Epithelial cell of prostate (primary cell): ENCODE measurements around the gene TSSK3.
A peak's percentile ranks its signal among the peaks of the same experiment; 100 is the strongest.
"Not testable (repeated sequence)": the region's sequence is repeated elsewhere in the genome, so short reads cannot be mapped to it uniquely, and the experiment has no call there.

Experiments
- DNase-seq: peaks from one replicate; pipeline ENCODE4 v3.0.0-alpha.2; 2011; ENCODE audit warnings: low read depth, low spot score
- H3K27ac ChIP-seq: fragments of 450-650 bp; 2 replicates; pipeline ENCODE4 v1.5.1; 2017; ENCODE audit warnings: mild to moderate bottlenecking

Gene TSSK3

DNA sequence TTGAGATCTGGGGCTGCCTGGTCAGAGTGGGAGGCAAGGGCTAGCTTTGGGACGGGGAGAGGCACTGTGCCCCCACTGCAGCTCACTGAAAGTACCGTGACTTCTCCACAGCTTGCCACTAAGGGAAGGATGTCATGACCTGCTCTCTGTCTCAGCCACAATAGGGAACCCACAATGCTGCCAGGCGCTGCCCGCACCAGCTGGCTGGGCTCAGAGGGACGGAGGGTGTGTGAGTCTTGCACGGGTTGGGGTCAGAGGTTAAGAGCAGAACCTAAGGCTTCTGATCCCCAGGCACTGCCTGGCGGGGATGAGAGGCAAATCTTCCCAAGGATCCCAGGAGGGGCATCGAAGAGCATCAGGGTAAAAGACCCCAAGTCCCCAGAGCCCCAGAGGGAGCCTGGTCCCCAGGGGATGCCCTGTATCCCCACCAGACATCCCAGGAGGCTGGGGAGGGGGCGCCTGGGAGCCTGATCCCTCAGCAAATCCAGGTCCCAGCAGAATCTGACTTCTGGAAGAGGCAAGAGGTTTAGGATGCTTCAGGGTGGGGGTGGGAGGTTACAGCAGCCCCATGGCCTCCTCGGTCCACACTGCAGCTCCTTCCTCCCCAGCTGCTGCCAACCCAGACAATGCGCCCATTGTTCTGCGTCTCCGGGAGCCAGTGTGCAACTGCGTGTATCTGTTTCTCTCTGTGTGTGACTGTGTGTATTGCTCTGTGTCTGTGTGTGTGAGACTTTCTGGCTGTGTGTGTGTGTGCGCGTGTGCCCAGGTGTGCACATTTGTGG, 24.3 kb upstream of the TSSK3 start:
- peak overlapping the region; percentile 31 for H3K27ac ChIP-seq
- peak; percentile 26 for DNase-seq

DNA sequence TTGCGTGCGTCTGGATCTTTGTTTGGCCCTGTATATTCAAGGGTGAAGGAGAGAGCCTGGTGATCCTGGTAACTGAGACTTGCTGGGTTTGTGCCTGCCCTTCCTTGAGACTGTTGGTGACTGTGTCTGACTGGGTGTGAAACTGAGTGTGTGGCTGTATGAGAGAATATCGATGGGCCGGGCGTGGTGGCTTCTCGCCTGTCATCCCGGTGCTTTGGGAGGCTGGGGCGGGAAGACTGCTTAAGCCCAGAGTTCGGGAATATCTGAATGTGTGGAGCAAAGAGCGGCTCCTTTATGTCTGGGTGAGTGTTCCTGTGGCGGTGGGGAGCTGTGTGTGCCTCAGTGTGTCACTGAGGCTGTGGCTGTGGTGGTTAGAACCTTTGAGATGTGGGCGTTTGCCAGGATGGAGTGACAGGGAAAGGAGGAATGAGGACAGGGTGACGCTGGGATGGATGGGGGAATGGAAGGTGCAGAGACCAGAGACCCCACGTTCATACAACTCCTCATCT, 23.6 kb upstream of the TSSK3 start:
- H3K27ac ChIP-seq, result peak overlapping the region; percentile 31
- DNase-seq, result no peak

DNA sequence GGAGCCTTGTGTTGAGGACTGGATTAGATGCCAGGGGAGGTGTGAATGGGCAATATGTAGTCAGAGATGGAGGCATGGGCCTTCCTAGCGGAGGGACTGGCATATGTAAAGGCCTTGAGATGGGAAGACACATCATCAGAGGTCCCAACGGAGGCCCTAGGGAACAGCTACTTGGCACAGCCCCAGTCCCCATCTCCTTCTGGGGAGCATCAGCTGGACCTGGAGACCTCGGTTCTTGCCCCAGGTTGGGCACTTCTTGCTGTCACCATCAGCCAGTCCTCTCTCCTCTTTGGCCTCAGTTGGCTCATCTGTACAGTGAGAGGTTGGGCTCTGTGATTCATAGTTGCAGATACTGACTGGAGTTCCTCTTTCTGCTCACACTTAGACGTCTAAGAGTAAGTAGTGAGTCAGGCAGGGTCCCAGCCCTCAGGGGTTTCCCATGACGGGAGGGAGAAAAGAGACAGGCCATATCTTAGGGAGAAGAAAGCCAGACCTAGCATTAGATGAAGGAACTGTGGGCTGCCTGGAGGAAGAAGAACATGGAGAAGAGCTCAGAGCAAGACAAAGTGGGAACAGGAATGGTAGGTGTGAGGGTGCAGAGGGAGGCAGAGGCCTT, 22.9 kb upstream of the TSSK3 start:
- H3K27ac ChIP-seq, result peak overlapping the region; percentile 31
- DNase-seq, result peak; percentile 75

DNA sequence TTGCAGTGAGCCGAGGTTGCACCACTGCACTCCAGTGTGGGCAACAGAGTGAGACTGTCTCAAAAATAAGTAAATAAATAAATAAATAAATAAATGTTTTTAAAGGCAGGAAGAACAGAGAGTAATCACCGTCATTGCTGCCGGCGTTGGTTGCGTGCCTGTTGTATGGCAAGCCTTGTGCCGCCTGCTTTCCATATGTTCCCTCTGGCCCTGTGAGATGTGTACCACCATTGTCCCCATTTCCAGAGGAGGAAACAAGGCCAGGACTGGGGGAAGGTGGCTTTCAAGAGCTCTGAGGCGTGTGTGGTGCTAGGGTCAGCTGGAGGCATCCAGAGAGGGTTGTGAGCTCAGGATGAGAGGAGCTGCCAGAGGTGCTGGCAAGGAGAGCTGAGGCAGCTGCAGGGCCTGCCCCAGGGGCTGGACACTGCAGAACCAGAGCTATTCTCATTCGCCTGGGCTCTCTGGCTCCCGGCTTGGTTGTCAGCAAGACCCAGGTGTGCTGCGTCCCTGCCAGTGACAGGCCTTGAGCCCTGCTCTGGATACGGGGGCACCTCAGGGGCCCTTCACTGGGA, 21.1 kb upstream of the TSSK3 start:
- no peak for DNase-seq
- no peak overlapping the region for H3K27ac ChIP-seq

DNA sequence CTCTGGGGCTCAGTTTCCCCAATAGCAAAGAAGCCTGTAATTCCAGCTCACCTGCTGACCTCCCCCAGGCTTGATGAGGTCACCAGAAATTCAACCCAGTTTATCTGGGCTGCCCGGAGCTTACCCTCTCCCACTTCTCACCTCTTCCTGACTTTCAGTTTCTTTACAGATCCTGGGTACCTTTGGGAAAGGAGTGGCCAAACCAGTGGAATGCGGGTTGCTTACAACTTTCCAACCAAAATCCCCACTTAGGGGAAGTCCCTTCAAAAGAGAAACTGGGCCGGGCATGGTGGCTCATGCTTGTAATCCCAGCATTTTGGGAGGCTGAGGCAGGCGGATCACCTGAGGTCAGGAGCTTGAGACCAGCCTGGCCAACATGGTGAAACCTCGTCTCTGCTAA, 20.4 kb upstream of the TSSK3 start:
- DNase-seq, result no peak
- no peak overlapping the region for H3K27ac ChIP-seq

DNA sequence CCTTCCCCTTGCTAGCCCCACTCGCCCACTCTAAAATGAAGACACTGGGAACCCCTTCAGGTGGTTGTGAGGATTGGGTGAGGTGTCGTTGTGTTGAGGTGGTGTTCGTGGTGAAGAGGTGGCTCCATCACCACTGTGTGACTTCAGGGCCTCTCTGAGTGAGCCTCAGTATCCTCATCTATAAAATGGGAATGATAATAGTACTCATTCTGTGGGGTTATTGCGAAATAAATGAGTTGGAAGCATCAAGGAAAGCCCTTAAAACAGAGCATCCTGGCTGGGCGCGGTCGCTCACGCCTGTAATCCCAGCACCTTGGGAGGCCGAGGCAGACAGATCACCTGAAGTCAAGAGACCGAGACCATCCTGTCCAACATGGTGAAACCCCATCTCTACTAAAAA, 19.6 kb upstream of the TSSK3 start:
- DNase-seq, result no peak
- H3K27ac ChIP-seq, result no peak overlapping the region

DNA sequence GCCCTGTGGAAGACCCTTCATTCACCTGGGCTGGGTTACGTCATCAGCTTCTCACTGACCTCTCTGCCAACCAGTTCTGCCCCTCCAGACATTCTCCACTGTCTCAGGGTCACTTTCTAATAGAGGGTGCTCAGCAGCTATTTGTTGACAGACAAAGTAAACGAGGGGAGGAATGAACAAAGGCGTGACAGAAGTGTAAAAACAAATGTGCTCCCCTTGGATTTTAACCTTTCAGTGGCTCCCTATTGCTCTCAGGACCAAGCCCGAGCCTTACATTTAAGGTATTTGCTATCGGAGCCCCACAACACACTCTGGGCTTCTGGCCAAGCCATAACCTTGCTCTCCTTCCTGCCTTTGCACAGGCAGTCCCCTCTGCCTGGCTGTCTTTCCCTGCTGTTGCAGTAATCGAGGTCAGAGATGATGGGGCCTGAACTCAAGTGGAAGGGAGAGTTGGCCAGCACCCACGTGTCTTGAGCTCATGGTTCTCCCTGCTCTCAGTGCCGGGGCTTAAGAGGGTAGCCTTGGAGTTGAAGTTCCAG, 17.0 kb upstream of the TSSK3 start:
- DNase-seq, result no peak
- H3K27ac ChIP-seq, result no peak overlapping the region

DNA sequence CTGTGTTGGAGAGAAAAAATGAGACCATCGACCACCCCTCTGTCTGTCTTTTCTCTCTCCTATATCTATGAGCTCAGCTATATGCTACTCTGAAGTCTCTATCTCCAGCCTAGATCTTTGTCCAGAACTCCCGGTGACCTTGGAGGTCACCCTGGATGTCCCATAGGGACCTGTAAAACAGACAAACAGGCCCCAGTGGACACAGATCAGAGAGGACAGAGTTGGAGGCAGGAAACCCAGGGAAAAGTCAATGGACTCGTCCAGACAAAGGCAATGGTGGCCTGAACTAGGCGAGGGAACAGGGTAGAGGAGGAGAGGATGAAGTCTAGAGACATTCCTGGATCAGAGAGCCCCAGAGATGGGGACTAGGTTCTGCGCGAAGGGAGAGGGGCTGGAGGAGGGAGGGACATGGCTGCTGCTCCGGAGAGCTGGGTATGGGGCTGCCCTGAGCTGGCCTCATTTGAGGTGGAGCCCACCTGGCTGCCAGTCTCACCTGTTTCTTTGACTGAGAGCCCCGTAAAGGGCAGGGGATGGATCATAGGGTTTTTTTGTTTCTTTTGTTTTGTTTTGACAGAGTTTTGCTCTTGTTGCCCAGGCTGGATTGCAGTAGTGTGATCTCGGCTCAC, 15.7 kb upstream of the TSSK3 start:
- DNase-seq, result no peak
- H3K27ac ChIP-seq, result no peak overlapping the region

DNA sequence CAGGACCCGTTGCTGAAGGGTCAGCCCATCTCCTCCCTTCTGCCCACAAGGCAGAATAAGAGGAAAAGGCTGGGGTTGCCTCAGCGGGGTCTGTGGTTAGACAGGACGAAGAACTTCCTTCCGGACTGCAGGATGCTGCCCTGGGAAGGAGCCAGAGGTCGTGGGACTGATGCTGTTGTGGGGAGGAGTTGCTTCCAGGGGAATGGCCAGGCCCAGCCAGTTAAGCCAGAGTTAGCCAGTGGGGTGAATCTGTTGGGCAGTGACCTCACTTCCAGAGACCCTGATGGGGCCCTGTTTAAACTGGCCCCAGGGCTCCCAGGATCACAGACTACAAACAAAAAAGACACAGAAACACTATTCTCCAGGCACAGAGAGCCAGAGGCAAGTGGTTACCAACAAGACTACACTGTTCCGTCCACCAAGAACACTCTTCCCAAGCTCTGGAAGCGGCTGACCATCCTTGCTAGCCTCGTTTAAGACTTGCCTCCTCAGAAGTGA, 13.1 kb upstream of the TSSK3 start:
- H3K27ac ChIP-seq, result no peak overlapping the region
- no peak for DNase-seq

DNA sequence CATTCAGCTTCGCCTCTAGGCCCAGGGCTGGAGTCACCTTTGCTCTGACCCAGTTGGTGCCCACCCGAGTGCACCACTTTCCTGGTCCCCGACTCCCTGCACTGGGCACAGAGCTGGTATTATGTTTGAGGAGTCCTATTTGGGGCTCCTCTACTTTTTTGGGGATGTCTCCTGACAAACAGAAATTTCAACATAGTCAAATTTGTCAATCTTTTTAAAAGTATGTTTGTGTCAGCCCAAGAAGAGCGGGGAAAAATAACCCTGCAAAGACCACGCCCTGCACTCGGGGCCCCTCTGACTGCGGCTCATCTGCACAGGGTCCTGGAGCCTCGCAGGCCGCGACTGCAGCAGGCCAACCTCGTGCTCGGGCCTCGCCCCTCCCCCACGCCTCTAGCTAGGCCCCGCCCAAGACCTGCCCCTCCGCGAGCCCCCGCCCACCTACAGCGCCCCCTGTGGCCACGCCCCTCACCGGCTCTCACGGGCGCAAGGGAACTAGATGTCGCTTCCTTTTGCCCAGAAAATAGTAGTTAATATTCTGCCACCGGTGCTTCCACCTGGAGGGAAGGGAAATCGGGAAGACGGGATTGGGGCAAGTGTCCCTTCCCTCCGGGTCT, 11.4 kb upstream of the TSSK3 start:
- DNase-seq, result no peak
- peak overlapping the region; percentile 65 for H3K27ac ChIP-seq

DNA sequence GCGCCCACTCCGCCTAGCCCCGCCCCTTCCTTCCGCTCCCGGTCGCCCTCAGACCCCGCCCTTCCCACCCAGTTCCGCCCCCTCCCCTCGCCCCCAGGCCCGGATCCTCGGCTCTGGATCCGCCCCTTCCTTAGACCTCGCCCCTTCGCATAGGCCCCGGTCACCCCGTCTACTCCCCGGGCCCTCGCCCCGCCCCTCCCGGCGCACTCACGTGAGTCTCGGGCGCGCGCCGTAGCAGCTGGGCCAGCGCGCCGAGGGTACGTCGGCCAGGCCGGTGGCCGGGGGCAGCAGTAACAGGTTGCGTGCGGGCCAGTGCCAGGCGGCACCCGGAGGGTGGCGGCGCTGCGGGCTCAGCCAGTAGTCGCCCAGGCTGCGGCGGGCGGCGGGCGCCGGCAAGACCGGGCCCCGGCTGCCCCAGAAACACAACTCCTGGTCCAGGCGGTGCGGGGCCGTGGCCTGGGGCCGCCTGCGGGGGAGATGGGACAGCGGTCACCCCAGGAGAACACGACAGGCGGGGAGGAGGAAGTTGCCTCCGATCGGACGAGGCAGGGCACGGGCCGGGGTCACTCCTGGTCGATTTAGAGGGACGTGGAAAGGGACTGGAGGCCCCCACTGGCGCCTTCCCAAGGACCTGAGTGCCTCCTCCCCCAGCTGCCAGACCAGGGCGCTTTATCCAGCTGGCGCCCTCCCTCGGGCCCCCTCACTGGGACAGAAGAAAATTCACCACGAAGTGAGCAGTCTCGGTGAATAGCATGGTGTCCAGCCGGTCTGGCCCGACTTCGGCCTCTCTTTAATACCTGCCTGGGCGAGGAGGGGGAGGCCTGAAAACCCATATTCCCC, 10.7 kb upstream of the TSSK3 start:
- peak overlapping the region; percentile 65 for H3K27ac ChIP-seq
- DNase-seq, result no peak

DNA sequence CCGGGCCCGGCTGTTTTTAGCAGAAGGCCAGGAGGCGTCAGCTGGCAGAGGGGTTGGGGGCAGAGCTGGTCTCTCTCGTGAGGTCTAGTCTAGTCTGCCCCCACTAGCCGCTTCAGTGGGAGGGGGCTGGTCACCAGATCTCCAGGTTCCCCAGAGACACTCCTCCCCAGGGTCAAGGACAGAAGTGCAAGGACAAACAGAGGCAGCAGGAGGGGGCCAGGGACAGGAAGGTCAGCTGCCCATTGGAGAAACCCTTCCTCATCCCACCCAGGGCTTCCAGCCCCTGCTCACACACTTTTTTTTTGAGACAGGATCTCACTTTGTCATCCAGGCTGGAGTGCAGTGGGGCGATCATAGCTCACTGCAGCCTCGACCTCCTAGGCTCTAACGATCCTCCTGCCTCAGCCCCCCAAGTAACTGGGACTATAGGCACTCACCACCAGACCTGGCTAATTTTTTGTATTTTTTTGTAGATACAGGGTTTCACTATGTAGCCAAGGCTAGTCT, 10.0 kb upstream of the TSSK3 start:
- H3K27ac ChIP-seq, result peak overlapping the region; percentile 65
- DNase-seq, result no peak

DNA sequence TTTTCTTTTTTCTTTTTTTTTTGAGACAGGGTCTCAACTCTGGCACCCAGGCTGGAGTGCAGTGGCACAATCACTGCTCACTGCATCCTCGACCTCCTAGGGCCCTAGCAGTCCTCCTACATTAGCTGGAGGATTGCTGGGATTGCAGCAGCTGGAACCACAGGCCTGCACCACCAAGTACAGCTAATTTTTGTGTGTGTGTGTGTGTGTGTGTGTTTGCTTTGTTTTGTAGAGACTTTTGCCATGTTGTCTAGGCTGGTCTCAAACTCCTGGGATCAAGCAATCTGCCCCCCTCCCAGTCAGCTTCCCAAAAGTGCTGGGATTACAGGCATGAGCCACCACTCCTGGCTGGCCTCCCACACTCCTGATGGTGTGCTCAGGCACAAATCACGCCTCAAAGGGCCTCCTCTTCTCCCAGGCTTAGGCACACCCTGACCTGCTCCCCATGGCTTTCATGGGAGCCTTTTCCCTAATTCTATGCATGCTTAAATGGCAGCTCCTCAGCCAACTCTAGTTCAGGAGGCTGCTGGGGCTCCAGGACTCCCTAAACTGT, 9.4 kb upstream of the TSSK3 start:
- no peak overlapping the region for H3K27ac ChIP-seq
- no peak for DNase-seq

DNA sequence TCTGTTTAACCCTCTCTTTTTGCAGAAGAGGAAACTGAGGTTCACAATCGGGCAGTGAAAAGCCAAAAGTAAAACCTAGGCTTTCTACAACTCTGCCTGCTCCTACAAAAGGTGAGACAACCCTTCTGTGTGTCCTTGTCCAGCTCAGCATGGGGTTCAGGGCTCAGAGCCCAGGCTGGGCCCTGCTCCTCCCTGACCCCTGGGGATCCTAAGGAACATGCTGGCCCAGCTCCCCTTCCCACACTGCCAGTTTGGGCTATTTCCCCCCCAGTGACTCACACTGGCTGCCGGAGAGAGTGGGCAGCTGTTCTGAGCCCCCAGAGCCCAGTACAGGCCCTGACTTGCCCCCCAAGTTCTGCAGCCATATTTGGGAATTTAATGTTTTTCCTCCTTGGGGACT, 8.9 kb upstream of the TSSK3 start:
- DNase-seq, result no peak

DNA sequence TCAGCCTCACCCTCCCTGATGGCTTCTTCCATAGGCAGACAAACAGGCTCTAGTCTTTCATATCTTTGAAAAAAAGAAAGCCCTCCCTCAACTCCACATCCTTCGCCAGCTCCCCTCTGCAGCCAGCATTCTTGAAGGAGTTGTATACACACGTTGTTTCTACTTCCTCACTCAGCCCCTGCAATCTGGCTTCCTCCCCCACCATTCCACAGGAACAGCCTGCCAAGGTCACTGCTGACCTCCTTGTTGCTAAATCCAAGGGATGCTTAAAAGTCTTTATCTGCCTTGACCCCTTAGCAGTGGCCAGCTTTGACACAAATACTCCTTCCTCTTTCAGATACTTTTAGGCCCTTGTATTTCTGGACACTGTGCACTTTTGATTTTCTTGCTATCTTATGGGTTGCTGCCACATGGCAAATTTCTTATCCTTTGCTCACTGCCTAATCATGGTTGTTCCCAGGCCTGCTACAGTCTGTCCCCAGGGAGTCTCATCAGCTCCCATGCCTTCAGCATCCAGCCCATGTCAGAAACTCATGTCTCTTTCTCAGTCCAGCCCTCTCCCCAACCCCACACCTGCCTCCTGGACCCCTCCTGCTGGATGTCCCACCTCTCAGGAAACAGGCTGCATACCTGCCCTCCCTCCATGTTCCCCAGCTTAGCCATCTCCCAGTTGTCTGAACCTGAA, 8.3 kb upstream of the TSSK3 start:
- DNase-seq, result no peak
- no peak overlapping the region for H3K27ac ChIP-seq

More for the DNA sequence above, 8.9 kb upstream of the TSSK3 start:
- no peak overlapping the region for H3K27ac ChIP-seq

DNA sequence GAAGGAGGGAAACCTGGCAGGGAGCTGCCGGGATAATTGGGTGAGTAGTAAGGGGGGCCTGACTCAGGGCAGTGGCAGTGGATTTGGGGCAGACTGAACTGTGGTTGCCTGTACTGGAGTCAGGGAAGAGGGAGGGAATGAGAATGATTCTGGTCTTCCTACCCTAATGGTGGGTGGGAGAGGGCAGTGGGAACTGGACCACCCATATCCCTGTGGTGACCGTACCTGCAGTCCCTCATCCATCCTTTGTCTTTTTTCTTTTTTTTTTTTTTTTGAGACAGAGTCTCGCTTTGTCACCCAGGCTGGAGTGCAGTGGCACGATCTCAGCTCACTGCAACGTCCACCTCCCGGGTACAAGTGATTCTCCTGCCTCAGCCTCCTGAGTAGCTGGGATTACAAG, 6.6 kb upstream of the TSSK3 start:
- H3K27ac ChIP-seq, DNase-seq: not testable (repeated sequence)

DNA sequence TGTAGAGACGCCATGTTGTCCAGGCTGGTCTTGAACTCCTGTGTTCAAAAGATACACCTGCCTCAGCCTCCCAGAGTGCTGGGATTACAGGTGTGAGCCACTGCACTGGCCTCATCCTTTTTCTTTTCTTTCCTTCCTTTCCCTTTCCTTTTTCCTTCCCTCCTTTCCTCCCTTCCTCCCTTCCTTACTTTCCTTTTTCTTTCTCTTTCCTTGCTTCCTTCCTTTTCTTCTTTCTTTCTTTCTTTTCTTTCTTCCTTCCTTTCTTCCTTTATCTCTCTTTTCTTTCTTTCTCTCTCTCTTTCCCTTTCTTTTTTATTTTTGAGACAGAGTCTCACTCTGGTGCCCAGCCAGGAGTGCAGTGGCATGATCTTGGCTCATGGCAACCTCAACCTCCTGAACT, 5.9 kb upstream of the TSSK3 start:
- DNase-seq, result no peak
- H3K27ac ChIP-seq, result no peak overlapping the region

DNA sequence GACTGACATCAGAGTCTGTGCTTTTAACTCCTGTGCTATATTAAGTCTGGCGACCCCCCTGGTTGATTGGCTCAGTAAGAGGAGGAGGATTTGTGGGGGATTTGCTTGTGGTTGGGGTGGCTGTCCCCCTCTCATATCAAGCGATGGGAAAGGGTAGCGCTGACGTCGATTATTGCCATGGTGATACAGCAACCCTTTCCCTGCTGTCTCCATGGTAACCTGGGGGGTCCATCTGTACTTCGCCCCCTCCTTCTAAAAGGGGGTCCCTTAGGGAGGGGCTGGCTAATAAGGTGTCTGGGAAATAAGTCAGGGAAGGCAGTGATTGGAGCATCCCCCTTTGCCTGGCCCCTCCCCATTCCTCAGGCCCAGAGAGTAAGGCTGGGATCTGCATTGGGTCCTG, 4.7 kb upstream of the TSSK3 start:
- DNase-seq, result no peak
- H3K27ac ChIP-seq, result no peak overlapping the region
